Effector memory CD4-positive, alpha-beta T cell (primary cell): Measurements from ENCODE around the gene SPTBN5.

ENCODE experiments used
- DNase-seq, 3 donors: peaks; one replicate each; pipeline ENCODE4 v3.0.0-alpha.2; 2020
- H3K27ac ChIP-seq: 2 replicates; pipeline ENCODE4 v1.7.0; 2013; ENCODE audit warnings: mild to moderate bottlenecking, low read length, moderate library complexity; ENCODE audit not compliant: insufficient read depth, poor library complexity, severe bottlenecking
- H3K27me3 ChIP-seq: replicated peaks from 2 replicates; pipeline ENCODE4 v1.7.0; 2013; ENCODE audit warnings: mild to moderate bottlenecking, low read length; ENCODE audit not compliant: insufficient read depth, control insufficient read depth, poor library complexity, severe bottlenecking
- H3K36me3 ChIP-seq: 2 replicates; pipeline ENCODE4 v1.7.0; 2013; ENCODE audit warnings: mild to moderate bottlenecking, low read length, moderate library complexity; ENCODE audit not compliant: control insufficient read depth, insufficient read depth
- H3K4me1 ChIP-seq: 2 replicates; pipeline ENCODE4 v1.7.0; 2013; ENCODE audit warnings: low read length, mild to moderate bottlenecking; ENCODE audit not compliant: control insufficient read depth, insufficient read depth, poor library complexity, severe bottlenecking
- H3K4me3 ChIP-seq: 2 replicates; pipeline ENCODE4 v1.7.0; 2013; ENCODE audit warnings: low read length, low read depth, mild to moderate bottlenecking; ENCODE audit not compliant: insufficient read depth, poor library complexity, severe bottlenecking
- H3K9me3 ChIP-seq: 2 replicates; pipeline ENCODE4 v1.7.0; 2013; ENCODE audit warnings: mild to moderate bottlenecking, low read length, moderate library complexity; ENCODE audit not compliant: control insufficient read depth

The SPTBN5 gene

DNA sequence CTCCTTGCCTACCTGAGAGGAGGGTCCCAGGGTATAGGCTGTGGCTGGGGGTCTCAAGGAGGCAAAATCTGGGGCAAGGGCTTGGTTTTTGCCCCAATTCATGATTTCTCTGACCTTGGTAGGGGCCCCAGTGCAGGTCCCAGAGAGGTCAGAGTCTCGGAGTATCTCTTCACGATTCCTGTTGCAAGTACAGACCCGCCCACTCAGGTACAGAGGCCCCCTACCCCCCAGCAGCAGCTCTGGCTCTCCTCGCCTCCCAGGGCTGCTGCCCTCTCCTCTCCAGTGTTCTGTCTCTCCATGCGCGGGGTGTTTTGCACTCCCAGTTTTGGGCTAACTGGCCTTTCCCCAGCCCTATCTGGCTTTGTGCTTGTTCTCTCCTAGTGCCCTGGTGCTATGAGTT lies 71.4 kb downstream of the SPTBN5 start:
- Histone ChIP-seq H3K9me3 (no peaks in the 10 kb centered on the region), H3K27me3 (no peaks in the 10 kb centered on the region), H3K36me3 (peaks cover 42% of the 10 kb centered on the region), H3K27ac (no peak overlapping the region), H3K4me3 (no peak overlapping the region), H3K4me1 (no peaks in the 10 kb centered on the region)
- DNase-seq: no peak

DNA sequence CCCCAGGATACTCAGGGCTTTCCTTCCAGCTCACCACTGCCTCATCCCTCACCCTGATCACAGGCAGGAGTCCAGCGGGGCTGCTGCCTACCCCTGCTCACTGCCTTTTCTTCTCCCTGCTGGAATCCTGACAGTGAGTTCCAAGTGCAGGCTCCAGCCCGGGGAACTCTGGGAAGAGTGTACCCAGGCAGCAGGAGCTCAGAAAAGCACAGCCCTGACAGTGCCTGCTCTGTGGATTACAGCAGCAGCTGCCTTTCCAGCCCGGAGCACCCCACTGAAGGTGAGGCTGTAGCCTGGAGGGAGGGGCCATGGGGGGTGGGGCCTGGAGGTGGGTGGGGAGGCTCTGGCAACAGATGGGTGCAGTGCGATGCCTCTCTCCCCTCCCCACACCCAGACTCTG lies 72.0 kb downstream of the SPTBN5 start:
- peaks cover 48% of the 10 kb centered on the region for H3K36me3 ChIP-seq
- no peaks in the 10 kb centered on the region for H3K27me3 ChIP-seq
- no peaks in the 10 kb centered on the region for H3K9me3 ChIP-seq
- no peak overlapping the region for H3K27ac ChIP-seq
- DNase-seq: no peak
- no peaks in the 10 kb centered on the region for H3K4me1 ChIP-seq
- H3K4me3 ChIP-seq: no peak overlapping the region

- DNase-seq: no peak
Observed at GRCh38 chr15:41820791-41821423, 72.9 kb downstream of the SPTBN5 start.

GRCh38 chr15:41819455-41820050 lies 74.3 kb downstream of the SPTBN5 start:
- Histone ChIP-seq H3K36me3 (peaks cover 53% of the 10 kb centered on the region), H3K9me3 (no peaks in the 10 kb centered on the region), H3K27me3 (no peaks in the 10 kb centered on the region), H3K27ac (no peak overlapping the region), H3K4me1 (no peaks in the 10 kb centered on the region), H3K4me3 (no peak overlapping the region)
- no peak for DNase-seq

More at GRCh38 chr15:41820791-41821423, 72.9 kb downstream of the SPTBN5 start:
- H3K4me3 ChIP-seq: no peak overlapping the region
- H3K9me3 ChIP-seq: no peaks in the 10 kb centered on the region
- no peaks in the 10 kb centered on the region for H3K27me3 ChIP-seq
- no peaks in the 10 kb centered on the region for H3K4me1 ChIP-seq
- H3K27ac ChIP-seq: no peak overlapping the region
- H3K36me3 ChIP-seq: peaks cover 53% of the 10 kb centered on the region

GRCh38 chr15:41817781-41818180 lies 76.1 kb downstream of the SPTBN5 start:
- no peak overlapping the region for H3K27ac ChIP-seq
- no peak overlapping the region for H3K4me3 ChIP-seq
- H3K36me3 ChIP-seq: peaks cover 51% of the 10 kb centered on the region
- H3K27me3 ChIP-seq: no peaks in the 10 kb centered on the region
- no peaks in the 10 kb centered on the region for H3K4me1 ChIP-seq
- H3K9me3 ChIP-seq: no peaks in the 10 kb centered on the region
- no peak for DNase-seq

DNA sequence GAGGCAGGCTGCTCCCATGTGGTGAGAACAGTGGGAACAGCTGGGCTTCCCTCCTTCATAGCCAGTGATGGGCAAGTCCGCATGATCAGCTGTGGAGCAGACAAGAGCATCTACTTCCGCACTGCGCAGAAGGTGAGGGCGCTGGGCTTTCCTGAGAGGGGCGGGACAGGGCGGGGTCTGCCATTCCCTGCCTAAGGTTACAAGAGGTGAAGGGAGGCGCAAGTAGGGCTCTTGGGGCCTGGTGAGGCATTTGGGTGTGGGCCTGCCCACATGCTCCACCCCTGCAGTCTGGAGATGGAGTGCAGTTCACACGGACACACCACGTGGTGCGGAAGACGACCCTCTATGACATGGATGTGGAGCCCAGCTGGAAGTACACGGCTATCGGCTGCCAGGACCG lies 76.5 kb downstream of the SPTBN5 start:
- peaks cover 51% of the 10 kb centered on the region for H3K36me3 ChIP-seq

DNA sequence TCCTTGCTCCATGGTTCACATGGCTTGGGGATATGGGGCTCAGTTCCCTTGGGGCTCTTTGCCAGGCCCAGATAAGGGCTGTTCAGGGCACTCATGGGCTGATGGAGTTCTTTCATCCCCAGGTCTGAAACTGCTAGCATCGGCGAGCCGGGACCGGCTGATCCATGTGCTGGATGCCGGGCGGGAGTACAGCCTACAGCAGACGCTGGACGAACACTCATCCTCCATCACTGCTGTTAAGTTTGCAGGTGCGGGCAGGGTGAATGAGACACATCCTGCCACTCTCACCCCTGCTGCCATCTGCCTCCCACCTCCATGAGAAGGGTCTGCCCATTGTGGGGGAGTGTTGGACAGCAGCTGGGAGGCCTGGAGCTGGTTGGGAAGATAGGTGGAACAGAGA lies 77.1 kb downstream of the SPTBN5 start:
- Histone ChIP-seq H3K36me3 (peaks cover 49% of the 10 kb centered on the region), H3K4me3 (no peak overlapping the region), H3K27me3 (no peaks in the 10 kb centered on the region), H3K9me3 (no peaks in the 10 kb centered on the region), H3K27ac (no peak overlapping the region), H3K4me1 (peaks cover 1% of the 10 kb centered on the region)
- no peak for DNase-seq

More for the DNA sequence above, 76.5 kb downstream of the SPTBN5 start:
- H3K9me3 ChIP-seq: no peaks in the 10 kb centered on the region
- no peaks in the 10 kb centered on the region for H3K27me3 ChIP-seq
- H3K27ac ChIP-seq: no peak overlapping the region
- H3K4me3 ChIP-seq: no peak overlapping the region
- H3K4me1 ChIP-seq: no peaks in the 10 kb centered on the region
- DNase-seq: no peak

GRCh38 chr15:41814534-41814933 lies 79.3 kb downstream of the SPTBN5 start:
- peaks cover 10% of the 10 kb centered on the region for H3K4me1 ChIP-seq
- no peak overlapping the region for H3K27ac ChIP-seq
- H3K9me3 ChIP-seq: no peaks in the 10 kb centered on the region
- no peak for DNase-seq
- no peak overlapping the region for H3K4me3 ChIP-seq
- peaks cover 43% of the 10 kb centered on the region for H3K36me3 ChIP-seq
- no peaks in the 10 kb centered on the region for H3K27me3 ChIP-seq

- H3K36me3 ChIP-seq: peaks cover 34% of the 10 kb centered on the region
- DNase-seq: no peak
- peaks cover 10% of the 10 kb centered on the region for H3K4me1 ChIP-seq
Observed at GRCh38 chr15:41813426-41813825, 80.4 kb downstream of the SPTBN5 start.

GRCh38 chr15:41812820-41813375 lies 81.0 kb downstream of the SPTBN5 start:
- Histone ChIP-seq H3K4me3 (no peak overlapping the region), H3K36me3 (peaks cover 29% of the 10 kb centered on the region), H3K4me1 (peaks cover 10% of the 10 kb centered on the region), H3K27me3 (no peaks in the 10 kb centered on the region), H3K27ac (no peak overlapping the region), H3K9me3 (no peaks in the 10 kb centered on the region)
- DNase-seq: no peak

More at GRCh38 chr15:41813426-41813825, 80.4 kb downstream of the SPTBN5 start:
- Histone ChIP-seq H3K27ac (no peak overlapping the region), H3K27me3 (no peaks in the 10 kb centered on the region), H3K4me3 (no peak overlapping the region), H3K9me3 (no peaks in the 10 kb centered on the region)
